Activated T-helper 1 cell treated with anti-CD3 and anti-CD28 coated beads, Interleukin-2, amount 50 U/mL, for 16 hours (primary cell): ENCODE results near the gene FHAD1.
A peak's percentile ranks its signal among the peaks of the same experiment; 100 is the strongest.

Experiments used
- DNase-seq, 2 donors: peaks; one replicate each; pipeline ENCODE4 v3.0.0-alpha.2; 2020; ENCODE audit warnings: low read depth in 1 of 2, low spot score in 1 of 2

Gene FHAD1

GRCh38 chr1:15246960-15247614 is at the start of gene FHAD1:
FHAD1 (plus strand) TSS chr1:15247223; CDS start chr1:15251785, 4,562 bp downstream.
- DNase-seq = peak; percentile 7 to 30

- no peak for DNase-seq
Observed at GRCh38 chr1:15197591-15198447, 49.2 kb upstream of the FHAD1 start.

- no peak for DNase-seq
Observed at GRCh38 chr1:15198684-15199083, 48.3 kb upstream of the FHAD1 start.

GRCh38 chr1:15201221-15201620 is 45.8 kb upstream of the FHAD1 start:
- DNase-seq = no peak

GRCh38 chr1:15201849-15202551 is 45.0 kb upstream of the FHAD1 start:
- no peak for DNase-seq

GRCh38 chr1:15204931-15205330 is 42.1 kb upstream of the FHAD1 start:
- no peak for DNase-seq

- no peak for DNase-seq
Observed at GRCh38 chr1:15205586-15206346, 41.3 kb upstream of the FHAD1 start.

- no peak for DNase-seq
Observed at GRCh38 chr1:15206418-15207030, 40.5 kb upstream of the FHAD1 start.

- DNase-seq = no peak
Observed at GRCh38 chr1:15207031-15207828, 39.8 kb upstream of the FHAD1 start.

GRCh38 chr1:15207829-15208429 is 39.1 kb upstream of the FHAD1 start:
- no peak for DNase-seq

- DNase-seq = no peak
Observed at GRCh38 chr1:15210651-15211375, 36.2 kb upstream of the FHAD1 start.

GRCh38 chr1:15211424-15211823 is 35.6 kb upstream of the FHAD1 start:
- DNase-seq = no peak

- no peak for DNase-seq
Observed at GRCh38 chr1:15212216-15212953, 34.6 kb upstream of the FHAD1 start.

GRCh38 chr1:15212954-15213291 is 34.1 kb upstream of the FHAD1 start:
- DNase-seq = no peak

GRCh38 chr1:15213341-15213821 is 33.6 kb upstream of the FHAD1 start:
- DNase-seq = no peak

GRCh38 chr1:15214527-15214926 is 32.5 kb upstream of the FHAD1 start:
- no peak for DNase-seq

GRCh38 chr1:15215116-15215515 is 31.9 kb upstream of the FHAD1 start:
- DNase-seq = no peak

- no peak for DNase-seq
Observed at GRCh38 chr1:15217654-15218053, 29.4 kb upstream of the FHAD1 start.
